H1 (cell line): ENCODE measurements around the gene IRF2BP2. TPM values are rescaled to one million over a fixed set of nuclear protein-coding genes. Genes with fewer than 3 reads are reported as not detected.

Experiments
- CTCF ChIA-PET: fragments of 300-600 bp; sonication (Branson Sonifier 250); formaldehyde crosslinking; loops from one replicate; lab custom pipeline; 2021; ENCODE audit not compliant: partially characterized antibody; lab: Charles Lee
- POLR2A ChIA-PET: fragments of 300-600 bp; sonication (Branson Sonifier 250); formaldehyde crosslinking; loops from one replicate; lab custom pipeline; 2021; ENCODE audit warnings: inconsistent platforms; ENCODE audit not compliant: partially characterized antibody; lab: Charles Lee
- DNase-seq, 2 experiments: peaks; one replicate each; pipeline versions ENCODE4 v3.0.0 to v3.0.0-alpha.2; 2010 to 2022; ENCODE audit warnings: low spot score in 2 of 2, low read depth in 1 of 2, mixed read lengths in 1 of 2
- FAIRE-seq: peaks from 2 replicates; lab custom pipeline; 2011; peaks lifted over from hg19 to GRCh38; lab: Jason Lieb, UNC
- H2AFZ ChIP-seq: 2 replicates; pipeline ENCODE4 v1.8.1; 2012; ENCODE audit warnings: low read length, inconsistent platforms
- H2AK5ac ChIP-seq: 2 replicates; pipeline ENCODE4 v1.6.1; 2013; ENCODE audit warnings: low read depth, low read length
- H2BK120ac ChIP-seq: replicated peaks from 2 replicates; pipeline ENCODE3; 2013; ENCODE audit warnings: low read depth, low read length, inconsistent platforms
- H2BK12ac ChIP-seq: 2 replicates; pipeline ENCODE4 v1.6.1; 2013; ENCODE audit warnings: low read depth, low read length
- H2BK15ac ChIP-seq: 2 replicates; pipeline ENCODE4 v1.6.1; 2013; ENCODE audit warnings: low read length
- H2BK20ac ChIP-seq: 2 replicates; pipeline ENCODE4 v1.6.1; 2013; ENCODE audit warnings: low read length
- H2BK5ac ChIP-seq: 2 replicates; pipeline ENCODE4 v1.6.1; 2013; ENCODE audit warnings: low read depth, low read length
- H3K14ac ChIP-seq: 2 replicates; pipeline ENCODE4 v1.6.1; 2013; ENCODE audit warnings: inconsistent platforms; ENCODE audit not compliant: insufficient read length
- H3K18ac ChIP-seq: 2 replicates; pipeline ENCODE4 v1.6.1; 2013; ENCODE audit warnings: low read length; ENCODE audit errors: extremely low read depth
- H3K23ac ChIP-seq: 2 replicates; pipeline ENCODE4 v1.6.1; 2013; ENCODE audit warnings: inconsistent platforms; ENCODE audit not compliant: insufficient read length
- H3K23me2 ChIP-seq: 2 replicates; pipeline ENCODE4 v1.6.1; 2013; ENCODE audit warnings: low read depth, low read length
- H3K27ac ChIP-seq: 2 replicates; pipeline ENCODE4 v1.6.1; 2011; ENCODE audit warnings: low read depth, low read length, inconsistent platforms
- H3K27me3 ChIP-seq, 4 experiments: replicated peaks in 1 of 4; 1 replicate in 1 of 4; 2 replicates in 3 of 4; pipeline versions ENCODE4 v1.6.1 to v1.8.1; 2011 to 2013; ENCODE audit warnings: low read length in 3 of 4, mild to moderate bottlenecking in 3 of 4, inconsistent platforms in 2 of 4, mixed read lengths in 2 of 4, moderate library complexity in 1 of 4; ENCODE audit not compliant: control insufficient read depth in 3 of 4, insufficient read depth in 3 of 4; ENCODE audit errors: extremely low read depth in 1 of 4
- H3K36me3 ChIP-seq, 4 experiments: 2 replicates each; pipeline versions ENCODE4 v1.6.1 to v1.8.1; 2011 to 2013; ENCODE audit warnings: mild to moderate bottlenecking in 4 of 4, low read length in 3 of 4, moderate library complexity in 2 of 4, control low read depth in 1 of 4, inconsistent platforms in 1 of 4; ENCODE audit not compliant: insufficient read depth in 4 of 4, control insufficient read depth in 2 of 4
- H3K4ac ChIP-seq: replicated peaks from 2 replicates; pipeline ENCODE3; 2013; ENCODE audit warnings: low read length, low read depth, mixed read lengths, inconsistent platforms; ENCODE audit not compliant: insufficient read length
- H3K4me1 ChIP-seq, 4 experiments: replicated peaks in 1 of 4; 1 replicate in 1 of 4; 2 replicates in 3 of 4; pipeline versions ENCODE4 v1.6.1 to v1.8.1; 2011 to 2013; ENCODE audit warnings: low read length in 3 of 4, inconsistent platforms in 2 of 4, mixed read lengths in 1 of 4; ENCODE audit not compliant: insufficient read depth in 4 of 4, control insufficient read depth in 3 of 4
- H3K4me2 ChIP-seq, 2 experiments: 2 replicates each; pipeline versions ENCODE4 v1.6.1 to v1.8.1; 2011 to 2013; ENCODE audit warnings: low read depth in 2 of 2, low read length in 2 of 2, control low read depth in 1 of 2, inconsistent platforms in 1 of 2, mild to moderate bottlenecking in 1 of 2; ENCODE audit not compliant: insufficient read depth in 1 of 2
- H3K4me3 ChIP-seq, 4 experiments: fragments of 200-600, 300-600 bp in 1 of 4; sonication (generic), shearing (Covaris generic), sonication (Bioruptor Twin) in 1 of 4; 2 replicates each; pipeline versions ENCODE4 v1.5.1 to v1.8.1; 2011 to 2016; ENCODE audit warnings: low read length in 4 of 4, low read depth in 3 of 4, control low read depth in 2 of 4, inconsistent platforms in 2 of 4, mild to moderate bottlenecking in 2 of 4, mixed read lengths in 1 of 4, moderate library complexity in 1 of 4; ENCODE audit not compliant: insufficient read depth in 2 of 4; ENCODE audit errors: extremely low read depth in 1 of 4
- H3K56ac ChIP-seq: replicated peaks from 2 replicates; pipeline ENCODE3; 2013; ENCODE audit warnings: low read depth, mild to moderate bottlenecking, mixed read lengths, low read length, inconsistent platforms; ENCODE audit not compliant: insufficient read length
- H3K79me1 ChIP-seq: 2 replicates; pipeline ENCODE4 v1.6.1; 2013; ENCODE audit warnings: low read depth, low read length, control low read depth
- H3K79me2 ChIP-seq, 2 experiments: 2 replicates each; pipeline versions ENCODE4 v1.6.1 to v1.8.1; 2012 to 2013; ENCODE audit warnings: low read length in 2 of 2, mild to moderate bottlenecking in 2 of 2, inconsistent platforms in 1 of 2; ENCODE audit not compliant: insufficient read depth in 2 of 2, control insufficient read depth in 1 of 2
- H3K9ac ChIP-seq, 4 experiments: replicated peaks in 1 of 4; 1 replicate in 1 of 4; 2 replicates in 3 of 4; pipeline versions ENCODE4 v1.6.1 to v1.8.1; 2011 to 2013; ENCODE audit warnings: low read depth in 3 of 4, low read length in 3 of 4, control low read depth in 2 of 4, mild to moderate bottlenecking in 2 of 4, moderate library complexity in 2 of 4, inconsistent platforms in 1 of 4; ENCODE audit errors: extremely low read depth in 1 of 4
- H3K9me3 ChIP-seq, 2 experiments: 2 replicates each; pipeline versions ENCODE4 v1.6.1 to v1.8.1; 2012 to 2013; ENCODE audit warnings: mild to moderate bottlenecking in 2 of 2, moderate library complexity in 2 of 2, control low read depth in 1 of 2, inconsistent platforms in 1 of 2, low read depth in 1 of 2, low read length in 1 of 2, mixed read lengths in 1 of 2; ENCODE audit not compliant: insufficient read depth in 2 of 2
- H4K20me1 ChIP-seq, 2 experiments: replicated peaks in 1 of 2; 2 replicates each; pipeline versions ENCODE3 to v1.8.1; 2011 to 2013; ENCODE audit warnings: inconsistent platforms in 2 of 2, low read length in 2 of 2, mild to moderate bottlenecking in 1 of 2; ENCODE audit not compliant: insufficient read depth in 2 of 2, control insufficient read depth in 1 of 2
- H4K5ac ChIP-seq: 2 replicates; pipeline ENCODE4 v1.6.1; 2013; ENCODE audit warnings: low read length, low read depth, mixed read lengths, inconsistent platforms; ENCODE audit not compliant: insufficient read length
- H4K8ac ChIP-seq: 2 replicates; pipeline ENCODE4 v1.8.0; 2013; ENCODE audit warnings: mild to moderate bottlenecking, moderate library complexity, low read length, inconsistent platforms; ENCODE audit not compliant: insufficient read depth; ENCODE audit errors: extremely low read depth
- H4K91ac ChIP-seq: replicated peaks from 2 replicates; pipeline ENCODE3; 2013; ENCODE audit warnings: low read length, mixed read lengths, inconsistent platforms; ENCODE audit not compliant: insufficient read length
- CREB1 ChIP-seq: IDR thresholded peaks from 2 replicates; pipeline ENCODE4 v1.6.1; 2012; ENCODE audit warnings: inconsistent platforms
- HDAC6 ChIP-seq: IDR thresholded peaks from one replicate; pipeline ENCODE4 v1.7.1; 2012; ENCODE audit warnings: low read depth, mild to moderate bottlenecking, inconsistent platforms, low read length, moderate library complexity
- MAX ChIP-seq: IDR thresholded peaks from 2 replicates; pipeline ENCODE4 v1.6.1; 2012; ENCODE audit warnings: inconsistent platforms
- RAD21 ChIP-seq, 2 experiments: IDR thresholded peaks in 1 of 2; conservative IDR thresholded peaks in 1 of 2; 2 replicates each; pipeline ENCODE4 v1.6.1; 2011; ENCODE audit warnings: low read depth in 2 of 2, low read length in 2 of 2, improper control_type of control experiment in 1 of 2, inconsistent platforms in 1 of 2, mild to moderate bottlenecking in 1 of 2, moderate library complexity in 1 of 2
- RBBP5 ChIP-seq: IDR thresholded peaks from 2 replicates; pipeline ENCODE4 v1.7.1; 2012; ENCODE audit warnings: low read depth, mild to moderate bottlenecking, inconsistent platforms, low read length, moderate library complexity, borderline replicate concordance
- SIN3A ChIP-seq, 2 experiments: IDR thresholded peaks in 1 of 2; conservative IDR thresholded peaks in 1 of 2; 2 replicates each; pipeline ENCODE4 v1.6.1; 2011 to 2012; ENCODE audit warnings: low read length in 2 of 2, improper control_type of control experiment in 1 of 2, low read depth in 1 of 2, mild to moderate bottlenecking in 1 of 2
- TAF7 ChIP-seq: optimal IDR thresholded peaks from 2 replicates; pipeline ENCODE3; 2011; ENCODE audit warnings: low read depth, mild to moderate bottlenecking, inconsistent platforms, low read length, moderate library complexity, borderline replicate concordance
- ZNF274 ChIP-seq: IDR thresholded peaks from 2 replicates; pipeline ENCODE4 v1.7.0; 2012; ENCODE audit warnings: low read length, borderline replicate concordance; ENCODE audit errors: extremely low read depth
- WGBS, 2 experiments: shearing (Covaris generic) in 1 of 2; methylation state at CpG; one replicate each; pipeline versions ENCODE4 v1.1.6 to v1.1.7; 2013 to 2015; ENCODE audit warnings: low lambda C conversion rate in 2 of 2, mixed read lengths in 2 of 2, inconsistent platforms in 1 of 2, low coverage in 1 of 2, missing lambda C conversion rate in 1 of 2; ENCODE audit not compliant: insufficient replicate concordance in 2 of 2, insufficient coverage in 1 of 2, insufficient read length in 1 of 2; ENCODE audit errors: extremely low coverage in 1 of 2, missing lambda C conversion rate in 1 of 2; 5-methylcytosine and 5-hydroxymethylcytosine counted together
- polyA plus RNA-seq, 7 experiments: library from polyadenylated mRNA; depleted of rRNA in 3 of 7; stranded (reverse) in 5 of 7; unstranded in 2 of 7; fragments of >200 nt in 5 of 7; fragments of 200-250 nt in 2 of 7; gene quantifications; 1 replicate in 5 of 7; 2 replicates in 1 of 7; 4 replicates in 1 of 7; pipeline versions ENCODE4 v1.2.1 to v1.2.3, GENCODE V29; 2011 to 2013; ENCODE audit warnings: missing spikeins in 2 of 7, mixed read lengths in 2 of 7
- total RNA-seq: library from RNA; stranded (reverse); fragmentation: NEBNext Ultra II Directional; extraction: Animal tissue kit (Norgen Biotek cat#: 25700); gene quantifications from 2 replicates; pipeline ENCODE4 v1.2.1, GENCODE V29; 2021

The IRF2BP2 gene
- total and polyA plus RNA-seq, 2 of the 8 experiments (the other 6 are each of a cell fraction or from before 2014, with no cell fraction given): 24.9 to 67.5 TPM

DNA sequence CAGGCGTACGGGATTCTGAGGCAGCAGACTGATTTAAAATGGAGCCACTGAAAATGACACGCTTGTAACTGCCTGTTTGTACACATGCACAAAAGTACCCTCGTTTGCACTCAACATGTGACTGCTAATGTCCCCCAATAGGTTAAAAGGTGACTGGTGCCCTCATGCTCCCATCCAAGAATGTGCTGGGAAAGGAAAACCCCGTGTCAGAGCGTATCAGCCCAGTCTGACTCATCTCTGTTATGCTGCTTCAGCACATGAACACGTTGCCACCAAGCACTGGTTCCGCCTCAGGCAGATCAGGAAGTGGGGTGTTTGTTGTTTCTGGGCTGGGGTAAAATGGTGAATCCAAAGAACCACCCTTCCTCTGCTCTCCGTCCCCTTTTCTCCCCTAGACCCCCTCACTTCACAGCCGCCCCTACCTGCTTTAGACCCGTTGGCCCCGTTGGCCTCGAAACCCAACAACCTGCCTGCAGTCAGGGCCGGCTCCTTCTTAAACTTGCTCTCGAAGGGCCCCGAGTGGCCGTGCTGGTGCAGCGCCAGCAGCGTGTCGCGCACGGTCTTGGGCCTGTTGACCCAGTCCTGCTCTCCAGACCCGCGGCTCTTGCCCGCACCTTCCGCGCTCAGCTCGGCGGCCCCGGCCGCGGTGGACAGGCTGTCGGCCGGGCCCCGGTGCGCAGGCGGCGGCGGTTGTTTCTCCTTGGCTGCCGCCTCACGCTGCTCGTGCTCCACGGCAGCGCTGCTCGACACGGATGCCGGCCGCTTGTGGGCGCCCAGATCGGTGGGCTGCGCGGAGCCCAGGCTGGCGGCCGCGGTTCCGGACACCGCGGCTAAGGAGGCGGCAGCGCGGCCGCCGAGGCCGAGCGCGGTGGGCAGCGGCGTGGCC lies 1.7 kb downstream of the IRF2BP2 start:
- POLR2A ChIA-PET: interaction anchor here (1.2 to 4.0 kb wide), 4 partner anchors 7 to 349 kb away, joined by 3 to 35 read pairs (median 5); no protein-coding TSS in a partner anchor
- H2BK20ac ChIP-seq: no peak overlapping the region
- CTCF ChIA-PET: interaction anchor here (0.7 to 0.9 kb wide), 2 partner anchors 476 to 485 kb away, joined by 3 to 5 read pairs; no protein-coding TSS in a partner anchor
- no peak overlapping the region for H2BK15ac ChIP-seq
- H4K8ac ChIP-seq: peak overlapping the region; percentile 73
- H3K4me3 ChIP-seq: peak overlapping the region; percentile 71 to 82 (median 76)
- H3K23me2 ChIP-seq: peaks cover 14% of the 10 kb centered on the region; the same call in 1 of the 2 replicates
- H3K18ac ChIP-seq: peak overlapping the region; percentile 63
- H3K9ac ChIP-seq: peak overlapping the region; percentile 70 to 97 (median 80)
- H3K79me2 ChIP-seq: peaks cover 28 to 59% of the 10 kb centered on the region in 2 experiments
- no peak overlapping the region for H3K14ac ChIP-seq
- H2BK120ac ChIP-seq: no peak overlapping the region
- no peaks in the 10 kb centered on the region for H3K27me3 ChIP-seq
- 6% methylated on average over 48 of the region's 68 CpGs; no CpG with 5 or more reads in 1 of the 2 experiments for WGBS, 2 experiments
- no peaks in the 10 kb centered on the region for H3K9me3 ChIP-seq
- no peak overlapping the region for H4K5ac ChIP-seq
- H3K23ac ChIP-seq: no peak overlapping the region
- no peak overlapping the region for H2AK5ac ChIP-seq
- no peaks in the 10 kb centered on the region for H3K79me1 ChIP-seq
- no peak overlapping the region for H2BK12ac ChIP-seq
- peak overlapping the region; percentile 85 to 89 for H3K4me2 ChIP-seq
- H4K20me1 ChIP-seq: peaks cover 18 to 32% of the 10 kb centered on the region in 2 experiments
- FAIRE-seq (no peak), DNase-seq (peak in 1 of 2 experiments; percentile 58)
- 0 out of 2 replicates have a peak overlapping the region, but pooled peaks have one; percentile 22 for H3K27ac ChIP-seq
- H3K4me1 ChIP-seq: peaks cover 16 to 36% (median 23%) of the 10 kb centered on the region in 4 experiments
- peak overlapping the region; percentile 10 for H4K91ac ChIP-seq
- no peak overlapping the region for H3K56ac ChIP-seq
- H3K36me3 ChIP-seq: peaks cover 3 to 34% (median 11%) of the 10 kb centered on the region in 4 experiments
- no peak overlapping the region for H3K4ac ChIP-seq
- H2AFZ ChIP-seq: no peak overlapping the region
- H2BK5ac ChIP-seq: peak overlapping the region; percentile 53; the same call in 1 of the 2 replicates
- TF ChIP-seq ZNF274 (no peak), MAX (no peak), CREB1 (no peak), RAD21 (IDR thresholded peaks at IDR 0.05 in 1 of 2, conservative IDR thresholded peaks at IDR 0.05 in 1 of 2; ENCODE audit: low read depth in 2 of 2, low read length in 2 of 2) (peak; percentile 2 to 37; a peak in 3 of 4 replicates), SIN3A (conservative IDR thresholded peaks at IDR 0.05 in 1 of 2, IDR thresholded peaks at IDR 0.05 in 1 of 2; ENCODE audit: low read depth in 1 of 2, low read length in 2 of 2) (0 out of 4 replicates have a peak, but pooled peaks of 1 of the 2 experiments have one; percentile 8), HDAC6 (no peak), RBBP5 (0 out of 2 replicates have a peak, but pooled peaks have one; percentile 7), TAF7 (peak; percentile 0)
